Cerebellar cortex (tissue), 1 donor: ENCODE results near the gene NMD3.

Experiments
- DNase-seq: peaks from one replicate; pipeline ENCODE4 v3.0.0-alpha.2; 2015; ENCODE audit warnings: low spot score

The NMD3 gene

DNA sequence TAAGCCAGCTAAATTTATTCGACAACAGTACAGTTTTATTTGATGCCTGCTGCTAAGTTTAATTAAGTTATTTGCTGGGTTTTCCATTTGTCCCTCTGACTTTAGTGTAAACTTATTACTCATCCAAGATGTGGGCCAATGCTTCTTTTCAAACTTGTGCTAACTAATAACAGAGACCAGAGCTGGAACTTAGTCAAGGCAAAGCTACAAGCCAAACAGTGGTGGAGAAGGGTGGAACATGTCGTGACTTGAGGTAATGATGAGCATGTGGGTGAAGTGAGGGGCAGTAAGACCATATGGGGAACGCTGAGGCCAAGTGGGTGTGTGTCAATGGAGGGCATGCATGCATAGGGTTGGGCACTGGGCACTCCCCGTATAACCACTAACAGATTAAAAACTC, 63.9 kb downstream of the NMD3 start:
- DNase-seq = no peak

DNA sequence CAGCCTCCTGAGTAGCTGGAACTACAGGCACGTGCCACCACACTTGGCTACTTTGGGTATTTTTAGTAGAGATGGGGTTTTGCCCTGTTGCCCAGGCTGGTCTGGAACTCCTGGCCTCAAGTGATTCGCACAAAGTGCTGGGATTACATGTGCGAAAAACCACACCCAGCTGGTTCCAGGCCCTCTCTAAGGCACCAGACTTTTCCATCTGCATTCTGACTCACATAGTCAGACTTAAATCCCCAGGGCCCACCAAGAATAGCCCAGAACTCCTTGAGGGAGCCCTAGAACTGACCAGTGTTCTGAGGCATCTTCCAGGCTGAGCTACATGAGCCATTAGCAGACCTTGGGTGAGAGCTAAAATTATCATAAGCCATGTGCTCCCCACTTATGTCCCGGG, 68.1 kb downstream of the NMD3 start:
- no peak for DNase-seq

DNA sequence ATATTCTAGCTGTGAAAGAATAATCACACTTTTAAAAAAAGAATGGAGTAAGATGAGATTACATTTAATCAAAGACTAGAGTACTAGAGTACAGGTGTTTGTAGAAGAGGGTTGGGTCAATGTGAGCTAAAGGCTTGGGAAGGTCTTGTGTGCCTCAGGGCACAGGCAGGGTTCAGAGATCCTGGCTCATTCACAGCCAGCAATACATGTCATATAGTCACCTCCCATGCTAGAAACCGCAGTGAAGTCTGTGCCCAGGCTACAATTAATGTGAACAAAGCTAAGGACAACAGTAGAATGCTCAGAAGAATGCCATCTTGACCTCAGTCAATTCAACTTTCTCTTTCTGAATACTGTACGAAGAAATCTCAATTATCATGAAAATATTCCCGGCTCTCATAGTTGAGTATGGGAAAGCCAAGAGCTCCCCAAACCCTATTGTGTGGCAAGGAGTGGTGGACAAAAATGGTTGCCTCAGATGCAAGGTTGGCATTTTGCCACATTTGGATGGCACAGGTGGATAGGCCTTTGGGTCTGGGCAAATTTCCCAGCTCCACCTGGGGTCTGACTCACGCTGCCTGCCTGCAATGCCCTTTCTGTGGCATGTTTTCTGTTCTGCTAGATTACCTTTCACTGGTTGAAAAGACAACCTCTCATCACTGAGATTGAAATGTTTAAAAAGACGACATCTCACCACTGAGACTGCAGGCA, 70.2 kb downstream of the NMD3 start:
- peak; percentile 73 for DNase-seq

DNA sequence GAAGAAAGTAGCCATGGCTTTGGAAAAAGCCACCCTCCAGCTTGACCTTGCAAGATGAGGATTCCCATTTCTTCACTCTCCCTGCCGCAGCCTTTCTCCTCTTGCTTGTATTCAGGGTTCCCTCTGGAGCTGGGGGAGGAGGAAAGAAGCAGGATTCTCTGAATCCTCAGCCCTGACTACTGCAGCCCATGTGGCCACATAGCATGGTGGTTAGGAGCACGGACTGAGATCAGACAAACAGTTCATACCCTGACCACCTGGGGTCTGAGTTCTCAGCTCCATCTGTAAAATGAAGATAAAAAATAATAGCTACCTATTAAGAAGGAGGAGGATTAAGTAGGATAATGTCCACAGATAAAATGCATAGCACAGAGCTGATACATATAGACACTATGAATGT, 72.3 kb downstream of the NMD3 start:
- DNase-seq = no peak

DNA sequence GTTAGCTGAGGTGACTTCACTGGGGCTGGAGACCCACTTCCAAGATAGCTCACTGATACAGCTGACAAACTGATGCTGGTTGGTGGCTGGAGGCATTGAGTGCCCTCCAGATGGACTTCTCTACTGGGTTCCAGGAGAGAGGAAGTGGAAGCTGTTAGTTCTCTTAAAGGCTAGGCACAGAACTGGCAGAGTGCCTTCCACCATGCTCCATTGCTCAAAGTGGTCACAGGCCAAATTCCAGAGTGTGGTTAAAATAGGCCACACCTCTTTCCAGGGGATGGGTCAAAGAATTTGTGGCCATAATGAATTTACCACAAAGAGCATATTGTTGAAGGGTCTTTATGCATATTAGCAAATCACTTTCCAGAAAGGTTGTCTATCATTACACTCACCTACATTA, 74.2 kb downstream of the NMD3 start:
- peak; percentile 39 for DNase-seq

DNA sequence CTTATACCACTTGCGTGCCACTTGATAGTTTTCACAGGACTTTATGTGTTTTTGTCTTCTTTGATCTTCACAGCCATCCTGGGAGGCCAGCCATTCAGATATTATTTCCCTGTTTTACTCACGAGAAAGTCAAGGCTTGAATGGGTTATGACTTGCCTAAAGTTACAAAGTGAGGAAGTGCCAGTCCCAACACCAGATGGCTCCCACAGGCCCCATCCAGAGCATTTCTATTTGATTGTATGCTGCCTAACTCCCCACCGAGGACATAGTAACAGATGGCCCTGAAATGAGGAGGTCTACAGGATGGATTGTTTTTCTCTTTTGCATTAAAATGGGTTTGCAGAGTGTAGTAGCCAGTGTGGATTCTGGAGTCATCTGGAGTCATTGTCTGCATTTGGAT, 75.7 kb downstream of the NMD3 start:
- DNase-seq = peak; percentile 57
